H1 (cell line): ENCODE data around the gene STX16.

Experiments
- BRCA1 ChIP-seq: IDR thresholded peaks from 2 replicates; pipeline ENCODE4 v1.6.1; 2012; ENCODE audit warnings: low read depth, low read length, improper control_type of control experiment
- CEBPB ChIP-seq: IDR thresholded peaks from 2 replicates; pipeline ENCODE4 v1.6.1; 2012; ENCODE audit warnings: low read depth, low read length
- POLR2A ChIP-seq, 2 experiments: IDR thresholded peaks; 1 replicate in 1 of 2; 2 replicates in 1 of 2; pipeline ENCODE4 v1.6.1; 2011; ENCODE audit warnings: low read depth in 2 of 2, low read length in 2 of 2, mild to moderate bottlenecking in 2 of 2; ENCODE audit errors: control extremely low read depth in 1 of 2
- POLR2AphosphoS5 ChIP-seq: IDR thresholded peaks from 2 replicates; pipeline ENCODE4 v1.6.1; 2011; ENCODE audit warnings: low read depth, low read length
- SIN3A ChIP-seq, 2 experiments: IDR thresholded peaks in 1 of 2; conservative IDR thresholded peaks in 1 of 2; 2 replicates each; pipeline ENCODE4 v1.6.1; 2011 to 2012; ENCODE audit warnings: low read length in 2 of 2, improper control_type of control experiment in 1 of 2, low read depth in 1 of 2, mild to moderate bottlenecking in 1 of 2
- YY1 ChIP-seq: IDR thresholded peaks from 2 replicates; pipeline ENCODE4 v1.6.1; 2011; ENCODE audit warnings: low read depth, mild to moderate bottlenecking, low read length
- TF ChIP-seq, protein P1 (sequence below), 3 experiments: IDR thresholded peaks; 1 replicate in 2 of 3; 2 replicates in 1 of 3; pipeline versions ENCODE4 v1.5.1 to v1.6.1; 2011; ENCODE audit warnings: low read length in 3 of 3, mild to moderate bottlenecking in 3 of 3, inconsistent platforms in 2 of 3, low read depth in 1 of 3, moderate library complexity in 1 of 3; ENCODE audit not compliant: insufficient read depth in 1 of 3; ENCODE audit errors: control extremely low read depth in 1 of 3
- TF ChIP-seq, protein P2 (sequence below): IDR thresholded peaks from 2 replicates; pipeline ENCODE4 v1.6.1; 2012; ENCODE audit warnings: low read length, inconsistent platforms

DNA sequence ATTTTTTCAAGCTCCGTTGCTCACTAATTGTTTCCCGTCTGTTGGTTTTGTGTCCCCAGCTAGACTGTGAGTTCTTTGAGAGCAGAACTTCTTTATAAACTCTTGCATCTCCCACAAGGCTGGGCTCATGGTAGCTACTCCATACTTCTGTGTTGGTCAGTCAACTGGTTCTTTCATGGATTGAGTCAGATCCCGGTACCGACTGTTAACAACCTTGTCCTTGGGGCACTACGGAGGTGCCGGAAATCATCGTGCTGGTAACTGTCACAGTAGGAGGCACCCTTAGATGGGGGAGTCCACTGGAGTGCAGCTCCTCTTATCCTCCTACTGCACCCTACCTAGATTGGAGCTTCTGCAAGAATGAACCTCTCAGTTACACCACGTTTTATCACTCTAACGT is 8.6 kb upstream of the STX16 start:
- TF ChIP-seq YY1: no peak
- TF ChIP-seq, protein P1, sequence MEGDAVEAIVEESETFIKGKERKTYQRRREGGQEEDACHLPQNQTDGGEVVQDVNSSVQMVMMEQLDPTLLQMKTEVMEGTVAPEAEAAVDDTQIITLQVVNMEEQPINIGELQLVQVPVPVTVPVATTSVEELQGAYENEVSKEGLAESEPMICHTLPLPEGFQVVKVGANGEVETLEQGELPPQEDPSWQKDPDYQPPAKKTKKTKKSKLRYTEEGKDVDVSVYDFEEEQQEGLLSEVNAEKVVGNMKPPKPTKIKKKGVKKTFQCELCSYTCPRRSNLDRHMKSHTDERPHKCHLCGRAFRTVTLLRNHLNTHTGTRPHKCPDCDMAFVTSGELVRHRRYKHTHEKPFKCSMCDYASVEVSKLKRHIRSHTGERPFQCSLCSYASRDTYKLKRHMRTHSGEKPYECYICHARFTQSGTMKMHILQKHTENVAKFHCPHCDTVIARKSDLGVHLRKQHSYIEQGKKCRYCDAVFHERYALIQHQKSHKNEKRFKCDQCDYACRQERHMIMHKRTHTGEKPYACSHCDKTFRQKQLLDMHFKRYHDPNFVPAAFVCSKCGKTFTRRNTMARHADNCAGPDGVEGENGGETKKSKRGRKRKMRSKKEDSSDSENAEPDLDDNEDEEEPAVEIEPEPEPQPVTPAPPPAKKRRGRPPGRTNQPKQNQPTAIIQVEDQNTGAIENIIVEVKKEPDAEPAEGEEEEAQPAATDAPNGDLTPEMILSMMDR (IDR thresholded peaks at IDR 0.05; ENCODE audit: control extremely low read depth in 1 of 3, insufficient read depth in 1 of 3, low read depth in 1 of 3, low read length in 3 of 3): no peak
- no peak for TF ChIP-seq POLR2AphosphoS5
- TF ChIP-seq SIN3A (conservative IDR thresholded peaks at IDR 0.05 in 1 of 2, IDR thresholded peaks at IDR 0.05 in 1 of 2; ENCODE audit: low read depth in 1 of 2, low read length in 2 of 2): no peak
- no peak for TF ChIP-seq CEBPB
- TF ChIP-seq, protein P2, sequence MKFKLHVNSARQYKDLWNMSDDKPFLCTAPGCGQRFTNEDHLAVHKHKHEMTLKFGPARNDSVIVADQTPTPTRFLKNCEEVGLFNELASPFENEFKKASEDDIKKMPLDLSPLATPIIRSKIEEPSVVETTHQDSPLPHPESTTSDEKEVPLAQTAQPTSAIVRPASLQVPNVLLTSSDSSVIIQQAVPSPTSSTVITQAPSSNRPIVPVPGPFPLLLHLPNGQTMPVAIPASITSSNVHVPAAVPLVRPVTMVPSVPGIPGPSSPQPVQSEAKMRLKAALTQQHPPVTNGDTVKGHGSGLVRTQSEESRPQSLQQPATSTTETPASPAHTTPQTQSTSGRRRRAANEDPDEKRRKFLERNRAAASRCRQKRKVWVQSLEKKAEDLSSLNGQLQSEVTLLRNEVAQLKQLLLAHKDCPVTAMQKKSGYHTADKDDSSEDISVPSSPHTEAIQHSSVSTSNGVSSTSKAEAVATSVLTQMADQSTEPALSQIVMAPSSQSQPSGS: no peak
- no peak for TF ChIP-seq BRCA1
- TF ChIP-seq POLR2A (IDR thresholded peaks at IDR 0.05; ENCODE audit: control extremely low read depth in 1 of 2, low read depth in 2 of 2, low read length in 2 of 2): no peak
